HEK293 (cell line): Measurements from ENCODE around the gene CREB3.

ENCODE experiments used
- ZNF175 ChIP-seq: fragments of 450-650 bp; formaldehyde crosslinking; IDR thresholded peaks from 2 replicates; pipeline ENCODE4 v1.5.1; 2016; ENCODE audit warnings: missing biosample characterization, missing genetic modification characterization
- ZNF184 ChIP-seq: fragments of 450-650 bp; IDR thresholded peaks from 2 replicates; pipeline ENCODE4 v1.5.1; 2018; ENCODE audit warnings: missing biosample characterization, mild to moderate bottlenecking, missing genetic modification characterization
- ZNF274 ChIP-seq, 2 experiments: fragments of 200-500 bp in 1 of 2; fragments of 450-650 bp in 1 of 2; sonication (Bioruptor generic) in 1 of 2; formaldehyde crosslinking in 1 of 2; IDR thresholded peaks; 2 replicates each; pipeline versions ENCODE4 v1.5.1 to v1.6.1; 2014 to 2016; ENCODE audit warnings: borderline replicate concordance in 1 of 2, inconsistent platforms in 1 of 2, low read length in 1 of 2, missing biosample characterization in 1 of 2, missing genetic modification characterization in 1 of 2
- ZNF354C ChIP-seq: fragments of 450-650 bp; formaldehyde crosslinking; IDR thresholded peaks from 2 replicates; pipeline ENCODE4 v1.5.1; 2016; ENCODE audit warnings: missing biosample characterization, missing genetic modification characterization, low read depth, borderline replicate concordance
- ZNF548 ChIP-seq: fragments of 450-650 bp; formaldehyde crosslinking; IDR thresholded peaks from 2 replicates; pipeline ENCODE4 v1.5.1; 2016; ENCODE audit warnings: missing biosample characterization, missing genetic modification characterization
- ZNF558 ChIP-seq: fragments of 450-650 bp; formaldehyde crosslinking; IDR thresholded peaks from 2 replicates; pipeline ENCODE4 v1.5.1; 2016; ENCODE audit warnings: missing biosample characterization, missing genetic modification characterization
- ZNF585B ChIP-seq: fragments of 450-650 bp; formaldehyde crosslinking; IDR thresholded peaks from 2 replicates; pipeline ENCODE4 v1.5.1; 2016; ENCODE audit warnings: missing biosample characterization, missing genetic modification characterization
- ZSCAN23 ChIP-seq: fragments of 450-650 bp; formaldehyde crosslinking; IDR thresholded peaks from 2 replicates; pipeline ENCODE4 v1.5.1; 2016; ENCODE audit warnings: missing biosample characterization, missing genetic modification characterization
- TF ChIP-seq, protein P1 (sequence below): fragments of 450-650 bp; formaldehyde crosslinking; IDR thresholded peaks from 2 replicates; pipeline ENCODE4 v1.5.1; 2016; ENCODE audit warnings: missing biosample characterization, missing genetic modification characterization
- TF ChIP-seq, protein P2 (sequence below): fragments of 450-650 bp; formaldehyde crosslinking; IDR thresholded peaks from 2 replicates; pipeline ENCODE4 v1.5.1; 2016; ENCODE audit warnings: missing biosample characterization, missing genetic modification characterization, low read depth
- TF ChIP-seq, protein P3 (sequence below): fragments of 450-650 bp; formaldehyde crosslinking; IDR thresholded peaks from 2 replicates; pipeline ENCODE4 v1.5.1; 2016; ENCODE audit warnings: missing biosample characterization, missing genetic modification characterization
- TF ChIP-seq, protein P4 (sequence below): fragments of 450-650 bp; formaldehyde crosslinking; IDR thresholded peaks from 2 replicates; pipeline ENCODE4 v1.5.1; 2016; ENCODE audit warnings: missing biosample characterization, missing genetic modification characterization
- TF ChIP-seq, protein P5 (sequence below): fragments of 450-650 bp; formaldehyde crosslinking; IDR thresholded peaks from 2 replicates; pipeline ENCODE4 v1.5.1; 2017; ENCODE audit warnings: missing biosample characterization, mild to moderate bottlenecking, missing genetic modification characterization, moderate library complexity

DNA sequence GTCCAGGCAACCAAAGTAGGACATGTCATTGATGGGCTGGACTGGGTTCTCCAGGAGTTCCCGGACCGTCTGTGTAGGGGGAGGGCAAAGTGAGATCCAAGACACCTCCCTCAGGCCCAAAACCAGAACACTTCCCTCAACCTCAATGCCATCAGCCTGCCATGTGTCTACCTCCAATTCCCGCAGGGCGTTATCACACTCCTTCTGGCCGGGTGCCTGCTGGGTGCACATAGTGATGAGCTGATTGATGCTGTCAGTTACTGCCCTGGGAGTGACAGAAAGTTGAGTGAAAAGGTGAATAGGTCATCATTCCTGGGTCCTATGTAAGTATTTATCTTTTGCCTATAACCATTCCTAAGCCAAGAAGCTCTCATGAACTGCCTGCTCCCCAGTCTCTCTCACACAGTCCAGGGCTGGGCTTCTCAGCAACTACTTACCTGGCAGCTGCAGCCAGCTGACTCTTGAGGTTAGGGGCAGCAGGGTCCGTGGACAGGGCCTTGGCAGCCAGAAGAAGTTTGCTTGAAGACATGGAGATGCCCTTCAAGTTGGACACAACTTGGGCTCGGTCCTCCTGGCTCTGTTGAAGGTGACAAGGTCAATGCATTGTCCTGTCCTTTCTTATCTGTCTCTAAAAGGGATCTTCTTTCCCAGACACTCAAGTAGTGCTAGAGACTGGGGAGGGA is 21.5 kb upstream of the CREB3 start:
- TF ChIP-seq, protein P1, sequence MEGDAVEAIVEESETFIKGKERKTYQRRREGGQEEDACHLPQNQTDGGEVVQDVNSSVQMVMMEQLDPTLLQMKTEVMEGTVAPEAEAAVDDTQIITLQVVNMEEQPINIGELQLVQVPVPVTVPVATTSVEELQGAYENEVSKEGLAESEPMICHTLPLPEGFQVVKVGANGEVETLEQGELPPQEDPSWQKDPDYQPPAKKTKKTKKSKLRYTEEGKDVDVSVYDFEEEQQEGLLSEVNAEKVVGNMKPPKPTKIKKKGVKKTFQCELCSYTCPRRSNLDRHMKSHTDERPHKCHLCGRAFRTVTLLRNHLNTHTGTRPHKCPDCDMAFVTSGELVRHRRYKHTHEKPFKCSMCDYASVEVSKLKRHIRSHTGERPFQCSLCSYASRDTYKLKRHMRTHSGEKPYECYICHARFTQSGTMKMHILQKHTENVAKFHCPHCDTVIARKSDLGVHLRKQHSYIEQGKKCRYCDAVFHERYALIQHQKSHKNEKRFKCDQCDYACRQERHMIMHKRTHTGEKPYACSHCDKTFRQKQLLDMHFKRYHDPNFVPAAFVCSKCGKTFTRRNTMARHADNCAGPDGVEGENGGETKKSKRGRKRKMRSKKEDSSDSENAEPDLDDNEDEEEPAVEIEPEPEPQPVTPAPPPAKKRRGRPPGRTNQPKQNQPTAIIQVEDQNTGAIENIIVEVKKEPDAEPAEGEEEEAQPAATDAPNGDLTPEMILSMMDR (tag by site-specific recombination), result no peak
- TF ChIP-seq ZNF585B (tag by site-specific recombination) (no peak), ZNF558 (tag by site-specific recombination) (no peak), ZNF548 (no peak), ZNF354C (tag by site-specific recombination) (no peak), ZSCAN23 (no peak), ZNF274 (IDR thresholded peaks at IDR 0.05; ENCODE audit: low read length) (no peak), ZNF274 (tag by site-specific recombination; IDR thresholded peaks at IDR 0.05; ENCODE audit: borderline replicate concordance) (no peak), ZNF184 (tag by site-specific recombination) (no peak), ZNF175 (tag by site-specific recombination) (no peak)
- TF ChIP-seq, protein P2, sequence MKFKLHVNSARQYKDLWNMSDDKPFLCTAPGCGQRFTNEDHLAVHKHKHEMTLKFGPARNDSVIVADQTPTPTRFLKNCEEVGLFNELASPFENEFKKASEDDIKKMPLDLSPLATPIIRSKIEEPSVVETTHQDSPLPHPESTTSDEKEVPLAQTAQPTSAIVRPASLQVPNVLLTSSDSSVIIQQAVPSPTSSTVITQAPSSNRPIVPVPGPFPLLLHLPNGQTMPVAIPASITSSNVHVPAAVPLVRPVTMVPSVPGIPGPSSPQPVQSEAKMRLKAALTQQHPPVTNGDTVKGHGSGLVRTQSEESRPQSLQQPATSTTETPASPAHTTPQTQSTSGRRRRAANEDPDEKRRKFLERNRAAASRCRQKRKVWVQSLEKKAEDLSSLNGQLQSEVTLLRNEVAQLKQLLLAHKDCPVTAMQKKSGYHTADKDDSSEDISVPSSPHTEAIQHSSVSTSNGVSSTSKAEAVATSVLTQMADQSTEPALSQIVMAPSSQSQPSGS (tag by site-specific recombination), result no peak
- TF ChIP-seq, protein P3, sequence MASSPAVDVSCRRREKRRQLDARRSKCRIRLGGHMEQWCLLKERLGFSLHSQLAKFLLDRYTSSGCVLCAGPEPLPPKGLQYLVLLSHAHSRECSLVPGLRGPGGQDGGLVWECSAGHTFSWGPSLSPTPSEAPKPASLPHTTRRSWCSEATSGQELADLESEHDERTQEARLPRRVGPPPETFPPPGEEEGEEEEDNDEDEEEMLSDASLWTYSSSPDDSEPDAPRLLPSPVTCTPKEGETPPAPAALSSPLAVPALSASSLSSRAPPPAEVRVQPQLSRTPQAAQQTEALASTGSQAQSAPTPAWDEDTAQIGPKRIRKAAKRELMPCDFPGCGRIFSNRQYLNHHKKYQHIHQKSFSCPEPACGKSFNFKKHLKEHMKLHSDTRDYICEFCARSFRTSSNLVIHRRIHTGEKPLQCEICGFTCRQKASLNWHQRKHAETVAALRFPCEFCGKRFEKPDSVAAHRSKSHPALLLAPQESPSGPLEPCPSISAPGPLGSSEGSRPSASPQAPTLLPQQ (tag by site-specific recombination), result no peak
- TF ChIP-seq, protein P4, sequence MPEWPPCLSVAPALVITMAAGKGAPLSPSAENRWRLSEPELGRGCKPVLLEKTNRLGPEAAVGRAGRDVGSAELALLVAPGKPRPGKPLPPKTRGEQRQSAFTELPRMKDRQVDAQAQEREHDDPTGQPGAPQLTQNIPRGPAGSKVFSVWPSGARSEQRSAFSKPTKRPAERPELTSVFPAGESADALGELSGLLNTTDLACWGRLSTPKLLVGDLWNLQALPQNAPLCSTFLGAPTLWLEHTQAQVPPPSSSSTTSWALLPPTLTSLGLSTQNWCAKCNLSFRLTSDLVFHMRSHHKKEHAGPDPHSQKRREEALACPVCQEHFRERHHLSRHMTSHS, result no peak
- TF ChIP-seq, protein P5, sequence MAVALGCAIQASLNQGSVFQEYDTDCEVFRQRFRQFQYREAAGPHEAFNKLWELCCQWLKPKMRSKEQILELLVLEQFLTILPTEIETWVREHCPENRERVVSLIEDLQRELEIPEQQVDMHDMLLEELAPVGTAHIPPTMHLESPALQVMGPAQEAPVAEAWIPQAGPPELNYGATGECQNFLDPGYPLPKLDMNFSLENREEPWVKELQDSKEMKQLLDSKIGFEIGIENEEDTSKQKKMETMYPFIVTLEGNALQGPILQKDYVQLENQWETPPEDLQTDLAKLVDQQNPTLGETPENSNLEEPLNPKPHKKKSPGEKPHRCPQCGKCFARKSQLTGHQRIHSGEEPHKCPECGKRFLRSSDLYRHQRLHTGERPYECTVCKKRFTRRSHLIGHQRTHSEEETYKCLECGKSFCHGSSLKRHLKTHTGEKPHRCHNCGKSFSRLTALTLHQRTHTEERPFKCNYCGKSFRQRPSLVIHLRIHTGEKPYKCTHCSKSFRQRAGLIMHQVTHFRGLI (tag by site-specific recombination), result no peak
